ENCODE data around the gene C1orf50.

Gene C1orf50

GRCh38 chr1:42734201-42735035, 32.6 kb upstream of the C1orf50 start:
- Histone ChIP-seq H3K27ac (replicated peaks) (no peak overlapping the region), H3K27me3 (ENCODE audit: insufficient read depth, poor library complexity, severe bottlenecking) (no peaks in the 10 kb centered on the region), H3K4me3 (replicated peaks; ENCODE audit: insufficient read depth, low read length) (no peak overlapping the region)
- TF ChIP-seq REST (IDR thresholded peaks at IDR 0.05; ENCODE audit: insufficient replicate concordance, low read depth) (no peak), GABPA (IDR thresholded peaks at IDR 0.05; ENCODE audit: low read depth) (no peak), SPI1 (IDR thresholded peaks at IDR 0.05; ENCODE audit: borderline replicate concordance, low read depth) (no peak), CTCF (IDR thresholded peaks at IDR 0.05; ENCODE audit: insufficient read depth, low read length) (no peak), POLR2AphosphoS5 (IDR thresholded peaks at IDR 0.05; ENCODE audit: low read depth) (no peak)
- no peak for DNase-seq (ENCODE audit: low read depth in 1 of 2, low spot score in 1 of 2)

- Histone ChIP-seq H3K27ac (replicated peaks) (no peak overlapping the region), H3K4me3 (replicated peaks; ENCODE audit: insufficient read depth, low read length) (no peak overlapping the region), H3K27me3 (ENCODE audit: insufficient read depth, poor library complexity, severe bottlenecking) (no peaks in the 10 kb centered on the region)
- TF ChIP-seq POLR2AphosphoS5 (IDR thresholded peaks at IDR 0.05; ENCODE audit: low read depth), result no peak
- TF ChIP-seq REST (IDR thresholded peaks at IDR 0.05; ENCODE audit: insufficient replicate concordance, low read depth), result no peak
- TF ChIP-seq GABPA (IDR thresholded peaks at IDR 0.05; ENCODE audit: low read depth), result no peak
- no peak for TF ChIP-seq CTCF (IDR thresholded peaks at IDR 0.05; ENCODE audit: insufficient read depth, low read length)
- TF ChIP-seq SPI1 (IDR thresholded peaks at IDR 0.05; ENCODE audit: borderline replicate concordance, low read depth), result no peak
- no peak for DNase-seq (ENCODE audit: low read depth in 1 of 2, low spot score in 1 of 2)
Observed at GRCh38 chr1:42735056-42735455, 32.0 kb upstream of the C1orf50 start.

- TF ChIP-seq POLR2AphosphoS5 (IDR thresholded peaks at IDR 0.05; ENCODE audit: low read depth), result no peak
- TF ChIP-seq SPI1 (IDR thresholded peaks at IDR 0.05; ENCODE audit: borderline replicate concordance, low read depth), result no peak
- DNase-seq (ENCODE audit: low read depth in 1 of 2, low spot score in 1 of 2), result no peak
- no peak overlapping the region for H3K4me3 ChIP-seq (replicated peaks; ENCODE audit: insufficient read depth, low read length)
- no peak overlapping the region for H3K27ac ChIP-seq (replicated peaks)
- no peaks in the 10 kb centered on the region for H3K27me3 ChIP-seq (ENCODE audit: insufficient read depth, poor library complexity, severe bottlenecking)
Observed at GRCh38 chr1:42735477-42736105, 31.5 kb upstream of the C1orf50 start.

- H3K27me3 ChIP-seq (ENCODE audit: insufficient read depth, poor library complexity, severe bottlenecking), result no peaks in the 10 kb centered on the region
- TF ChIP-seq CTCF (IDR thresholded peaks at IDR 0.05; ENCODE audit: insufficient read depth, low read length) (no peak), GABPA (IDR thresholded peaks at IDR 0.05; ENCODE audit: low read depth) (no peak), SPI1 (IDR thresholded peaks at IDR 0.05; ENCODE audit: borderline replicate concordance, low read depth) (no peak), REST (IDR thresholded peaks at IDR 0.05; ENCODE audit: insufficient replicate concordance, low read depth) (no peak), POLR2AphosphoS5 (IDR thresholded peaks at IDR 0.05; ENCODE audit: low read depth) (no peak)
- H3K27ac ChIP-seq (replicated peaks), result no peak overlapping the region
- DNase-seq (ENCODE audit: low read depth in 1 of 2, low spot score in 1 of 2), result peak in 1 of 2 experiments; percentile 16
- no peak overlapping the region for H3K4me3 ChIP-seq (replicated peaks; ENCODE audit: insufficient read depth, low read length)
Observed at GRCh38 chr1:42736152-42736551, 30.9 kb upstream of the C1orf50 start.

Data from HL-60 (cell line).